Subcutaneous adipose tissue (tissue), 4 donors: ENCODE measurements around the gene PPOX. TPM values are rescaled to one million over a fixed set of nuclear protein-coding genes. Genes with fewer than 3 reads are reported as not detected.

Experiments
- total RNA-seq, 4 donors: library from RNA; depleted of rRNA; stranded (reverse); fragments of >200 nt; gene quantifications; one replicate each; pipeline ENCODE4 v1.1.0, GENCODE V29; 2016
- TF ChIP-seq, protein P1 (sequence below): fragments of 450-650 bp; IDR thresholded peaks from one replicate; pipeline ENCODE4 v1.5.1; 2016; ENCODE audit warnings: low read depth, mild to moderate bottlenecking, control low read depth, antibody characterized with exemption, moderate library complexity

Gene PPOX
- total RNA-seq, 4 donors from 2014 or later = 7.7 to 28.4 (median 17.8) TPM

DNA sequence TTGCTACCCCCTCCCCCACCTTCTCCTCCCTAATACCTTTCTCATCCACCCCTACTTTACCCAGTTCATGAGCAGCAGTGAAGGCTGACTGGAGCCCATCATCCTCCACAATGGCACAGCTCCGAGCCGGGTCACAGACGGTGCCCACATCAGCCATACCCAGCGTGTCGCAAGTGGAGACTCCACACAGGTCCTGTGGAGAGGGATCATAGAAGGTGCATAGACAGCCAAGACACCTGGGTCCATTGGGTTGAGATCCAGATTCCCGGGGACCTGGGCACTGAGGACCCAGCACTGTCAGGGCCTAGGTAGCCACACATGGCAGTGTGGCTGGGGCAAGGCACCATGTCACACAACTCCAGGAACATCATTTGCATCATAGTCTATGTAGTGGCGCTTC is 29.9 kb downstream of the PPOX start:
- TF ChIP-seq, protein P1, sequence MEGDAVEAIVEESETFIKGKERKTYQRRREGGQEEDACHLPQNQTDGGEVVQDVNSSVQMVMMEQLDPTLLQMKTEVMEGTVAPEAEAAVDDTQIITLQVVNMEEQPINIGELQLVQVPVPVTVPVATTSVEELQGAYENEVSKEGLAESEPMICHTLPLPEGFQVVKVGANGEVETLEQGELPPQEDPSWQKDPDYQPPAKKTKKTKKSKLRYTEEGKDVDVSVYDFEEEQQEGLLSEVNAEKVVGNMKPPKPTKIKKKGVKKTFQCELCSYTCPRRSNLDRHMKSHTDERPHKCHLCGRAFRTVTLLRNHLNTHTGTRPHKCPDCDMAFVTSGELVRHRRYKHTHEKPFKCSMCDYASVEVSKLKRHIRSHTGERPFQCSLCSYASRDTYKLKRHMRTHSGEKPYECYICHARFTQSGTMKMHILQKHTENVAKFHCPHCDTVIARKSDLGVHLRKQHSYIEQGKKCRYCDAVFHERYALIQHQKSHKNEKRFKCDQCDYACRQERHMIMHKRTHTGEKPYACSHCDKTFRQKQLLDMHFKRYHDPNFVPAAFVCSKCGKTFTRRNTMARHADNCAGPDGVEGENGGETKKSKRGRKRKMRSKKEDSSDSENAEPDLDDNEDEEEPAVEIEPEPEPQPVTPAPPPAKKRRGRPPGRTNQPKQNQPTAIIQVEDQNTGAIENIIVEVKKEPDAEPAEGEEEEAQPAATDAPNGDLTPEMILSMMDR = no peak

DNA sequence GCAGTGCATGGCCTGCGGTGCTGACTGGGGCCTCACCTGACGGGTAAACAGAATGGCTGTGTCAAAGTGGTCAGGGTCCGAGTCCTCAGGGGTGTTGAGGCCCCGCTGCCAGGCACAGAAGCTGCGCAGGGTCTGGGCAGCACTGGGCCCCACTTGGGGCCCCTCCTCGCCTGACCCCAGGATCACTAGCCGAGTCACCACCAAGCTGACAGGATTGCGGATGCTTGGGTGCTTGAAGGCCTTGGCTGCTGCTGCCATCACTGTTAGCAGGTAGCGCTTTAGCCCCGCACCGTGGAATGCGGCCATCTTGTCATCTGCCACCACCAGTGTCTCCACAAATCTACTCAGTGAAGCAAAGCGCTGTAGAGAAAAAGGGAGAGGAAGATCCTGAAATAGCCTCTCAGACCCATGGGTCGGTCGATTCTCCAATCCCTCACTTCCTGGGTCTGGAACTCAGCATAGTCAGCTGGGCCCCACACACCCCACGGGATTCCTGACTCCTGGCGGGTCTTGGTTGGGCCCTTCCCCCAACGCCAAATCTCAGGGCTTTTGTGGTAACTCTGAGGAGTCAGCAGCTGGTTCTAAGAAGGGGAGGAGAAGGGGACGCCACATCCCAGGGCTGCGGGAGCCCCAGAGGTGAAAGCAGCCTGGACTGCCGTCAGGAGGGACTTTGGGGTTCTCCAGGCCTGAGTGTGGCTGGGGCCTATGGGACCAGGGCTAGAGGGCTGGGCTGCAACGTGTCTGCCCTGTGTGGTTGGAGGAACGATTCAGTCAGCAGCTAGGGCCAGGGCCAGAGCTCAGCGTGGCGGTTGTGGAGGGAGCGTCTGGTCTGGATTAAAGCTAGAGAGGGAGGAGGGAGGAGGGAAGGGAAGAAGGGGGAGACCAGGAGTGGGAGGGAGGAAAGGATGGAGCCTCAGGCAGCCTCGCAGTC is 30.6 kb downstream of the PPOX start:
- TF ChIP-seq, protein P1 = no peak

DNA sequence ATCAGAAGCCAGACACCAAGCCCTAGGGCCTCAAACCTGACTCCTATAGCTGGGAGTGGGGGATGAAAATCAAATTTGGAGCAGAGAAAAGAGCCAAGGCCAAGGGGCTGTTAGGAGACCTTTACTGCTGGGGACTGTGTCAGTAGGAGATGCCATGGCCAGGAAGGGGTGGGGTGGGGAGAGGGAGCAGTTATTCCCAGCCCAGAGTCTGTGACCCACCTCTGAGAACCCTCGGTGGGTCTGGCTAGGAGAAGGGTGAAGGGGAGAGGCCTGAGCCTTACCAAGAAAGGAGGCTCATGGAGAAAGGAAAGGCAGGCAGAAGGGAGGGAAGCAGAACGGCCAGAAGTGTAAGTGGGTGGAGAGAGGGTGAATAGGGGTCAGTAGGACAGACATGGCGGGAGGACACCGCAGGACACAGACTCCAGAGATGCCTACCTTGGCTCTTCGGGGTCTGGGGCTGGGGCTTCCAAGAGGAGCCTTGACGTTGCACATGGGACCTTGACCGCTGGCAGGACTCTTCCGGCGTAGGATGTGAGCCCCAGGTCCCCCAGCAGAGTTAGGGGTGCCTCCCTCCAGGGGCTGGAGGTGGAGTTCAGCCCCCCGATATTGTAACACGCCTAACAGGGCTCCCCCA is 31.5 kb downstream of the PPOX start:
- TF ChIP-seq, protein P1 = no peak

DNA sequence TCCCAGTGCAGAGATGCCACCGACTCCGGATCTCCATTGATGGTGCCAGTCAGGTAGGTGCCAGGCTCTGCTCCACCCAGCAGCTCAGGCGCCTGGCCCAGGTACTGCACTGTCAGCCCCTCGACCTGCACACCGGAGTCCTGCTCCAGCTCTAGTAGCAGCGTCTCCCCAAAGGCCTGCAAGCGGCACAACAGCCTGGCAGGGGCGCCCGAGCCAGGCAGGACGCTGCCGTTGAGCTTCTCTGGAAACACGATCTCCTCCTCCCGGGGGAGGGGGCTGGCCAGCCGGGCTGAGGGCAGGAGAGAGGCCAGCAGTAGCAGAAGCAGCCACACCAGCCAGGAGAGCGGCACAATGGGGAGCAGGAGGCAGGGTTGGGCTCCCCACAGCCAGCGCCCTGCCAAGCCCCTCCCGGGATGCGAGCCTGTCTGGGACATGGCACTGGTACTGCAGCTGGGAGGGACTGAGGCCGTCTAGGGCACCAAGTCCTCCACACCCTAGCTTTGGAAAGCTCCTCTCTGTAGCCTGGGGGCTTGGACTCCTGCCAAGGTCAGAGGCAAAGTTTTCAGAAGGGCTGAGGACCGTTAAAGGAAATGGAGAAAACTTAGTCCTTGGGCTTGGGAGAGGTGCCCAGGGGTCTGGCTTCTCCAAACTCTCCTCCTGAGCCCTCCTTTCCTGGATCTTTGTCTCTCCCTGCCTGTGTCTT is 32.1 kb downstream of the PPOX start:
- TF ChIP-seq, protein P1 = no peak

DNA sequence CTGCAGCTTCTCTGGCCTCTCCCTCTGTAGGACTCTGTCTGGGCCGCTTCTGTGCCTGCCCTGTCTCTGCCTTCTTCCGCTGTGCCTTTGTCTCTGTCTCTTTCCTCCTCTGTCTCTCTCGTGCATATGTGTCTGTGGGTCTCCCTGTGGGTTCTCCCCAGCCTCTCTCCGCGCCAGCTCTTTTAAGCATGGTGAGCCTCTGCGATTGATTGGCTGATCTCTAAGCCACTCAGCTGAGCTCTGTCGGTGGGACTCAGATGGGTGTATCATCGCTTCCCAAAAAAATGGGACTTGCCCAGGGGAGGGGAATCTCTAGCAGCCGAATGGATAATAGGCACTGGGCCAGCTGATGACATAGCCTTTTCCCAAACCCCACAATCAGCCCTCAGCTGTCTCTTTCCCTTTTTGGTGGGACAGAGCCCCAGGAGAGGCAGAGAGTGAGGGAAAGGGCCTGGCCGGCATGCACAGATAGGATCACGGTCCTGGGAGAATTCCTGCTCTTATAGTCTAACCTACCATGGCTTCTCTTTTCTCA is 32.7 kb downstream of the PPOX start, which contains the start of gene ADAMTS4:
ADAMTS4 (minus strand) TSS at position 158 of the 535 bp plus-strand sequence. CDS start 427 bp downstream, outside the sequence.
- TF ChIP-seq, protein P1 = no peak

DNA sequence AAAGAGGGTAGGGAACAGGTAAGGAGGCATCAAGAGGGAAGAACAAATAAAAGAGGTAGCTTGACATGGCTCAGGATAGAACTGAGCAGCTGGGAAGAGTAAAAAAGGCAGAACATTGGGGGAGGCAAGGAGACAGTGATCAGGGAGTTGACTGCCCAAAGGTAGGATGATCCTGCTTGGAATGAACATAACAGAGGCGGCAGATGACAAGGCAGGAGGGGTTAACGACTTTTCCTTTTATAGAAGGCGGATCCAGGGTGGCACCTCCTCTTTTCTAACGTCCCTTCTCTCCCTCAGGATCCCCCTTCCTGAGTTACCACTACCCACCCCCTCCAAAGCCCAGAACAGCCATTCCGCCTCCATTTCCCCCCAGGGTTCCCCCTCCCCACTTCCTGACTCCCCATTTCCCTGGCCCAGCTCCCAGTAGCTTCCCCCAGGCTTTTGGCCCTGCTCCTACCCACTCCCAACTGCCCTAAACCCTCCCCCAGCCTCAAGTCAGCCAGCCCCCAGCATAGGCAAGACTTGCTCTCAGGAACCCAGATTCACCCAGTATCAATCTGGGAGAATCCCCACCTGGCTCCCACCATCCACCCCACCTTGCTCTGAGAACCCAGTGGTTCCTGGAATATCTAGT is 33.4 kb downstream of the PPOX start:
- TF ChIP-seq, protein P1 = no peak
